Osteoblast (primary cell): Measurements from ENCODE around the gene ESPNL. TPM values are rescaled to one million over a fixed set of nuclear protein-coding genes. Genes with fewer than 3 reads are reported as not detected.
"Not testable (repeated sequence)": the region's sequence is repeated elsewhere in the genome, so short reads cannot be mapped to it uniquely, and the experiment has no call there.

ENCODE experiments used
- DNase-seq: peaks from one replicate; pipeline ENCODE4 v3.0.0; 2011; ENCODE audit warnings: low spot score, mixed read lengths; ENCODE audit not compliant: insufficient read length; ENCODE audit errors: missing footprints
- H2AFZ ChIP-seq: 2 replicates; pipeline ENCODE4 v1.6.0; 2011; ENCODE audit warnings: mild to moderate bottlenecking, low read length
- H3K27ac ChIP-seq: 2 replicates; pipeline ENCODE4 v1.5.1; 2011; ENCODE audit warnings: mild to moderate bottlenecking, low read depth, low read length, moderate library complexity
- H3K27me3 ChIP-seq: 2 replicates; pipeline ENCODE4 v1.6.0; 2012; ENCODE audit warnings: mild to moderate bottlenecking, control low read depth, inconsistent platforms, low read length, moderate library complexity; ENCODE audit not compliant: insufficient read depth
- H3K36me3 ChIP-seq: 2 replicates; pipeline ENCODE4 v1.5.1; 2011; ENCODE audit warnings: mild to moderate bottlenecking, low read length, control low read depth, moderate library complexity; ENCODE audit not compliant: insufficient read depth
- H3K4me1 ChIP-seq: 2 replicates; pipeline ENCODE4 v1.5.1; 2011; ENCODE audit warnings: mild to moderate bottlenecking, low read length, control low read depth, moderate library complexity; ENCODE audit not compliant: insufficient read depth
- H3K4me2 ChIP-seq: 2 replicates; pipeline ENCODE4 v1.6.0; 2011; ENCODE audit warnings: mild to moderate bottlenecking, low read length; ENCODE audit not compliant: insufficient read depth
- H3K4me3 ChIP-seq: fragments of 200-600 bp; sonication (generic); 3 replicates; pipeline ENCODE4 v1.5.1; 2012; ENCODE audit warnings: mild to moderate bottlenecking, low read length, inconsistent platforms; ENCODE audit not compliant: insufficient read depth
- H3K79me2 ChIP-seq: 2 replicates; pipeline ENCODE4 v1.6.0; 2012; ENCODE audit warnings: mild to moderate bottlenecking, low read length, control low read depth, inconsistent platforms; ENCODE audit not compliant: insufficient read depth
- H3K9me3 ChIP-seq: 2 replicates; pipeline ENCODE4 v1.5.1; 2011; ENCODE audit warnings: low read depth, low read length, control low read depth
- H4K20me1 ChIP-seq: 2 replicates; pipeline ENCODE4 v1.6.0; 2012; ENCODE audit warnings: mild to moderate bottlenecking, low read length, control low read depth; ENCODE audit not compliant: insufficient read depth
- total RNA-seq: library from RNA; depleted of rRNA; stranded (reverse); fragments of >200 nt; gene quantifications from 2 replicates; pipeline ENCODE4 v1.2.3, GENCODE V29; 2012
- TF ChIP-seq, protein P1 (sequence below): IDR thresholded peaks from 2 replicates; pipeline ENCODE4 v1.5.1; 2011; ENCODE audit warnings: mild to moderate bottlenecking, low read depth, low read length, moderate library complexity; ENCODE audit errors: extremely low read depth

ESPNL gene
- total RNA-seq, 1 donor: 9.8 TPM

DNA sequence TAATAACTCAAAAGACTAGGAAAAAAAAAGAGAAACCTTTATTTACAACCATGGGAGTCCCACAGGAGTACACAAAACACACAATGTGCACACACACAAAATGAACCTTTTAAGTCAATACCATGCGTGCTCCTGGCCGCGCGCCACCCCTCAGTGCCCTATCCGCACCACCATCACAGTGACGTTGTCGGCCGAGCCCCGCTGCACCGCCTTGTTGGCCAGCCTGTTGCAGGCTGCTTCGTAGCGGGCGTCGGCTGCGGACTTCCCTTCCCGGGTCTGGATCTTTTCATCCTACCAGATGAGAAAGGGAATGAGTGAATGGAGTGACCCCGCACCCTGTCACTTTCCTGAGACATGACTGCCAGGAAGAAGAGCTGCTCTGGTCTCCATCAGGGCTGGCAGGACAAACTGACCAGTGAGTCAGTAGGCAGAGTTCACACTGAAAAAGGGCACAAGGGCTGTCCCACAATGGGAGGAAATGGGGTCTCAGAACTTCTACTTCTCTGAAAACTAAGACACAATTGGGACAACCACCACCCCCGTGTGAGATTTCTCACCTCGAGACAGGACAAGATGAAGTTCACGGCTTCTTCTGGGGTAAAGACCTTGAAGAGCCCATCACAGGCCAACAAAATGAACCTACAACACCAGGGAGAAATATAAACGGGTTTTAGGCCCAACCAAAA, 70.4 kb downstream of the ESPNL start:
- Histone ChIP-seq H3K9me3 (no peaks in the 10 kb centered on the region), H3K27ac (peak overlapping the region; percentile 100), H2AFZ (no peak overlapping the region), H4K20me1 (peaks cover 3% of the 10 kb centered on the region), H3K4me2 (peak overlapping the region; percentile 86), H3K36me3 (peaks cover 44% of the 10 kb centered on the region), H3K4me3 (no peak overlapping the region), H3K27me3 (no peaks in the 10 kb centered on the region), H3K4me1 (peaks cover 32% of the 10 kb centered on the region), H3K79me2 (no peaks in the 10 kb centered on the region)
- DNase-seq: peak; percentile 76
- TF ChIP-seq, protein P1, sequence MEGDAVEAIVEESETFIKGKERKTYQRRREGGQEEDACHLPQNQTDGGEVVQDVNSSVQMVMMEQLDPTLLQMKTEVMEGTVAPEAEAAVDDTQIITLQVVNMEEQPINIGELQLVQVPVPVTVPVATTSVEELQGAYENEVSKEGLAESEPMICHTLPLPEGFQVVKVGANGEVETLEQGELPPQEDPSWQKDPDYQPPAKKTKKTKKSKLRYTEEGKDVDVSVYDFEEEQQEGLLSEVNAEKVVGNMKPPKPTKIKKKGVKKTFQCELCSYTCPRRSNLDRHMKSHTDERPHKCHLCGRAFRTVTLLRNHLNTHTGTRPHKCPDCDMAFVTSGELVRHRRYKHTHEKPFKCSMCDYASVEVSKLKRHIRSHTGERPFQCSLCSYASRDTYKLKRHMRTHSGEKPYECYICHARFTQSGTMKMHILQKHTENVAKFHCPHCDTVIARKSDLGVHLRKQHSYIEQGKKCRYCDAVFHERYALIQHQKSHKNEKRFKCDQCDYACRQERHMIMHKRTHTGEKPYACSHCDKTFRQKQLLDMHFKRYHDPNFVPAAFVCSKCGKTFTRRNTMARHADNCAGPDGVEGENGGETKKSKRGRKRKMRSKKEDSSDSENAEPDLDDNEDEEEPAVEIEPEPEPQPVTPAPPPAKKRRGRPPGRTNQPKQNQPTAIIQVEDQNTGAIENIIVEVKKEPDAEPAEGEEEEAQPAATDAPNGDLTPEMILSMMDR: no peak

DNA sequence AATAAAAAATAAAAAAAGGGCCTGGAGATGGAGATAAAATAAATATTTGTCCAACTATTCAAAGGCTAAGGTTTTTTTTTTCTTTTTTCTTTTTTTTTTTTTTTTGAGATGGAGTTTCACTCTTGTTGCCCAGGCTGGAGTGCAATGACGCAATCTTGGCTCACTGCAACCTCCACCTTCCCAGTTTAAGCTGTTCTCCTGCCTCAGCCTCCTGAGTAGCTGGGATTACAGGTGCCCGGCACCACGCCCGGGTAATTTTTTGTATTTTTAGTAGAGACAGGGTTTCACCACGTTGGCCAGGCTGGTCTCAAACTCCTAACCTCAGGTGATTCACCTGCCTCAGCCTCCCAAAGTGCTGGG, 70.9 kb downstream of the ESPNL start:
- H3K27me3 ChIP-seq, DNase-seq, H3K4me2 ChIP-seq, H4K20me1 ChIP-seq, H2AFZ ChIP-seq, H3K4me3 ChIP-seq, H3K79me2 ChIP-seq, H3K9me3 ChIP-seq: not testable (repeated sequence)
- peak overlapping the region; percentile 100 for H3K27ac ChIP-seq
- H3K36me3 ChIP-seq: peaks cover 45% of the 10 kb centered on the region
- peaks cover 32% of the 10 kb centered on the region for H3K4me1 ChIP-seq

DNA sequence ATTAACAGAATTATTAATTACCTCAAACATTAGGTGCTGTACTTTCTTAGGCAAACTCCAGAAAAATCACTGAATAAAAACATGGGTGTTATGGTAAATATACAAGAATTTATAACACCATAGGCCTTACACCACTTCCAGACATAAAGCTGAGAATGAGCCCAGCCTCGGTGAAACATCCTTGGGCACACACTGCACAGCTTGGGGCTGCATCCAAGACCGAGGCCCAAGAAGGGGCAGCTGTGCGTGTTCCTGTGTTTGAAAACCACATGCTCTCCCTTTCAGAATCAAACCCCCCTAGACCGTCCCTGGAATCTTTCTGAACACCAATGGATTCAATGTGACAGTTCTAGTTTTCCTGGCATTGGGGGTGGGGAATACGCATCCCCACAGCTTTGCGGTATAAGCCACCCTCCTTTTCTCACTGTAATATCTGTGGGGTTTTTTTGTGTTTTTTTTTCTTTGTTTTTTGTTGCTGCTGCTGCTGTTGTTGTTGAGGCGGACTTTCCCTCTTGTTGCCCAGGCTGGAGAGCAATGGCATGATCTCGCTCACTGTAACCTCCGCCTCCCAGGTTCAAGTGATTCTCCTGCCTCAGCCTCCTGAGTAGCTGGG, 71.5 kb downstream of the ESPNL start:
- DNase-seq: no peak
- H3K27ac ChIP-seq: peak overlapping the region; percentile 38

DNA sequence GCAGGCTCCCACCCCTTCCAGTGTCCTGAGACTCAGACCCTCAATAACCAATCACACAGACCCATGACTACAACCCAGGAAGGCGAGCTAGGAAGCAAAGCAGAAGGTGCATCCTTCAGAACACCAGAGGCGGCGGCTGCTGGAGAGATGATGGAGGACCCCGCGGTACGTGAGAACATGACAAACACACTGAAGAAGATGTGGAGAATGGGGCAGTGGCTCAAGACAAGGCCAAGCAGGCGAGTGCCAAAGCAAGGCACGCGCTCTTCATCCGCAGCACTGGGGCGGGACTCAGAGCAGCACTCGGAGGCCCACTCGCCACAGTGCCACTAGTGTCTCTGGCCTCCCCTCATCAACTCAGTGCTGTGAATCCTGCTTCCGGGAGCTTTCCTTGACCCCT, 72.3 kb downstream of the ESPNL start:
- Histone ChIP-seq H3K4me2 (no peak overlapping the region), H3K79me2 (no peaks in the 10 kb centered on the region), H3K36me3 (peaks cover 54% of the 10 kb centered on the region), H3K4me1 (peaks cover 32% of the 10 kb centered on the region), H4K20me1 (peaks cover 3% of the 10 kb centered on the region), H3K9me3 (no peaks in the 10 kb centered on the region), H3K27ac (no peak overlapping the region), H3K27me3 (no peaks in the 10 kb centered on the region), H2AFZ (no peak overlapping the region), H3K4me3 (no peak overlapping the region)
- no peak for DNase-seq
- TF ChIP-seq, protein P1: no peak

More for the DNA sequence above, 71.5 kb downstream of the ESPNL start:
- no peak overlapping the region for H3K4me2 ChIP-seq
- no peaks in the 10 kb centered on the region for H3K79me2 ChIP-seq
- H3K4me1 ChIP-seq: peaks cover 32% of the 10 kb centered on the region
- no peaks in the 10 kb centered on the region for H3K9me3 ChIP-seq
- no peak overlapping the region for H3K4me3 ChIP-seq
- H4K20me1 ChIP-seq: peaks cover 3% of the 10 kb centered on the region
- no peaks in the 10 kb centered on the region for H3K27me3 ChIP-seq
- H2AFZ ChIP-seq: no peak overlapping the region
- peaks cover 48% of the 10 kb centered on the region for H3K36me3 ChIP-seq
- TF ChIP-seq, protein P1: no peak
